Stimulated activated CD4-positive, alpha-beta T cell treated with anti-CD3 and anti-CD28 coated beads, Interleukin-1b, Interleukin-23, amount 100 ng/mL, for 1 hour (primary cell): ENCODE data around the gene DIAPH1.

Experiments
- DNase-seq, 2 donors: peaks; one replicate each; pipeline ENCODE4 v3.0.0-alpha.2; 2020; ENCODE audit warnings: low read depth in 2 of 2

The DIAPH1 gene

GRCh38 chr5:141519605-141520565 is 98.9 kb downstream of the DIAPH1 start:
- DNase-seq, result no peak

- DNase-seq, result no peak
Observed at GRCh38 chr5:141518618-141519015, 100.2 kb downstream of the DIAPH1 start.

GRCh38 chr5:141517880-141518617 is 100.8 kb downstream of the DIAPH1 start:
- DNase-seq, result no peak

- DNase-seq, result no peak
Observed at GRCh38 chr5:141517312-141517711, 101.5 kb downstream of the DIAPH1 start.

- DNase-seq, result no peak
Observed at GRCh38 chr5:141516672-141517025, 102.2 kb downstream of the DIAPH1 start.

GRCh38 chr5:141515946-141516671 is 102.7 kb downstream of the DIAPH1 start:
- no peak for DNase-seq

- no peak for DNase-seq
Observed at GRCh38 chr5:141515141-141515540, 103.7 kb downstream of the DIAPH1 start.

GRCh38 chr5:141514330-141515133 is 104.3 kb downstream of the DIAPH1 start:
- no peak for DNase-seq

- peak in 1 of 2 donors; percentile 57 for DNase-seq
Observed at GRCh38 chr5:141513627-141514329, 105.0 kb downstream of the DIAPH1 start.

- peak in 1 of 2 donors; percentile 12 for DNase-seq
Observed at GRCh38 chr5:141512911-141513626, 105.7 kb downstream of the DIAPH1 start.

GRCh38 chr5:141512390-141512910 is 106.3 kb downstream of the DIAPH1 start:
- DNase-seq, result peak; percentile 73 to 82

GRCh38 chr5:141511771-141512325 is 107.0 kb downstream of the DIAPH1 start:
- DNase-seq, result no peak

GRCh38 chr5:141510850-141511601 is 107.8 kb downstream of the DIAPH1 start:
- no peak for DNase-seq

GRCh38 chr5:141510160-141510559 is 108.6 kb downstream of the DIAPH1 start:
- no peak for DNase-seq

GRCh38 chr5:141508798-141509611 is 109.8 kb downstream of the DIAPH1 start:
- DNase-seq, result no peak

- no peak for DNase-seq
Observed at GRCh38 chr5:141508440-141508797, 110.4 kb downstream of the DIAPH1 start.

- no peak for DNase-seq
Observed at GRCh38 chr5:141507387-141508091, 111.3 kb downstream of the DIAPH1 start.
